Astrocyte (in vitro differentiated cells and primary cell): ENCODE measurements around the gene MARCHF4. TPM values are rescaled to one million over a fixed set of nuclear protein-coding genes. Genes with fewer than 3 reads are reported as not detected.

Experiments used
- DNase-seq: peaks from one replicate; pipeline ENCODE4 v3.0.0-alpha.2; 2010; ENCODE audit warnings: low read depth
- FAIRE-seq: peaks from 2 replicates; lab custom pipeline; 2011; peaks lifted over from hg19 to GRCh38; lab: Jason Lieb, UNC
- H2AFZ ChIP-seq: 2 replicates; pipeline ENCODE4 v1.6.0; 2012; ENCODE audit warnings: low read depth, low read length, inconsistent platforms
- H3K27ac ChIP-seq: 2 replicates; pipeline ENCODE4 v1.5.1; 2011; ENCODE audit warnings: low read depth, low read length, inconsistent platforms
- H3K27me3 ChIP-seq: 2 replicates; pipeline ENCODE4 v1.6.0; 2011; ENCODE audit warnings: low read length, inconsistent platforms; ENCODE audit not compliant: insufficient read depth
- H3K36me3 ChIP-seq: 2 replicates; pipeline ENCODE4 v1.5.1; 2011; ENCODE audit warnings: low read length, inconsistent platforms; ENCODE audit not compliant: insufficient read depth
- H3K4me1 ChIP-seq: 2 replicates; pipeline ENCODE4 v1.5.1; 2011; ENCODE audit warnings: low read length, inconsistent platforms; ENCODE audit not compliant: insufficient read depth
- H3K4me2 ChIP-seq: 2 replicates; pipeline ENCODE4 v1.6.0; 2012; ENCODE audit warnings: low read length, inconsistent platforms
- H3K4me3 ChIP-seq: 2 replicates; pipeline ENCODE4 v1.5.1; 2011; ENCODE audit warnings: low read depth, mild to moderate bottlenecking, low read length, inconsistent platforms; ENCODE audit not compliant: insufficient read depth
- H3K79me2 ChIP-seq: 2 replicates; pipeline ENCODE4 v1.6.0; 2012; ENCODE audit warnings: mild to moderate bottlenecking, low read length, inconsistent platforms; ENCODE audit not compliant: insufficient read depth
- H3K9ac ChIP-seq: 2 replicates; pipeline ENCODE4 v1.6.0; 2012; ENCODE audit warnings: mild to moderate bottlenecking, low read length, inconsistent platforms
- H3K9me3 ChIP-seq: 2 replicates; pipeline ENCODE4 v1.5.1; 2012; ENCODE audit warnings: low read depth, mild to moderate bottlenecking, low read length, inconsistent platforms; ENCODE audit not compliant: insufficient read depth
- H4K20me1 ChIP-seq: 2 replicates; pipeline ENCODE4 v1.6.0; 2012; ENCODE audit warnings: low read length, inconsistent platforms; ENCODE audit not compliant: insufficient read depth
- H3K27ac Mint-ChIP-seq: one replicate; pipeline ENCODE4 v1.8.0; 2021; ENCODE audit warnings: mild to moderate bottlenecking, mixed read lengths; ENCODE audit not compliant: unreplicated experiment
- H3K27me3 Mint-ChIP-seq: one replicate; pipeline ENCODE4 v1.8.0; 2021; ENCODE audit warnings: low read depth, mixed read lengths; ENCODE audit not compliant: unreplicated experiment
- H3K36me3 Mint-ChIP-seq: one replicate; pipeline ENCODE4 v1.8.0; 2021; ENCODE audit warnings: low read depth, mixed read lengths; ENCODE audit not compliant: unreplicated experiment
- H3K4me1 Mint-ChIP-seq: one replicate; pipeline ENCODE4 v1.8.0; 2021; ENCODE audit warnings: low read depth, mixed read lengths; ENCODE audit not compliant: unreplicated experiment
- H3K4me3 Mint-ChIP-seq: one replicate; pipeline ENCODE4 v1.8.0; 2021; ENCODE audit warnings: mild to moderate bottlenecking, moderate library complexity, mixed read lengths; ENCODE audit not compliant: unreplicated experiment
- H3K9me3 Mint-ChIP-seq: one replicate; pipeline ENCODE4 v1.8.0; 2021; ENCODE audit warnings: mild to moderate bottlenecking, mixed read lengths; ENCODE audit not compliant: unreplicated experiment
- CTCF ChIP-seq: IDR thresholded peaks from 2 replicates; pipeline ENCODE4 v1.5.1; 2011; ENCODE audit warnings: low read depth, mild to moderate bottlenecking, inconsistent platforms, low read length, moderate library complexity; ENCODE audit not compliant: insufficient read depth
- EZH2 ChIP-seq: IDR thresholded peaks from 2 replicates; pipeline ENCODE4 v1.6.1; 2012; ENCODE audit warnings: mild to moderate bottlenecking, low read length, inconsistent platforms; ENCODE audit not compliant: insufficient read depth
- total RNA-seq: library from RNA; stranded (reverse); gene quantifications from 2 replicates; pipeline ENCODE4 v1.2.1, GENCODE V29; 2021

Gene MARCHF4
- total RNA-seq, 1 donor from 2014 or later, result 42.8 TPM

GRCh38 chr2:216414772-216415319, 42.6 kb upstream of the MARCHF4 start:
- H3K4me1 ChIP-seq, result peaks cover 4% of the 10 kb centered on the region
- no peaks in the 10 kb centered on the region for H3K9me3 ChIP-seq
- Mint-ChIP-seq H3K36me3 (peaks cover 14% of the 10 kb centered on the region), H3K9me3 (no peaks in the 10 kb centered on the region), H3K4me1 (peaks cover 9% of the 10 kb centered on the region), H3K27me3 (no peaks in the 10 kb centered on the region), H3K4me3 (no peak overlapping the region), H3K27ac (no peak overlapping the region)
- H3K79me2 ChIP-seq, result peaks cover 10% of the 10 kb centered on the region
- no peak for DNase-seq
- no peak for TF ChIP-seq CTCF
- no peak for TF ChIP-seq EZH2
- H3K4me2 ChIP-seq, result no peak overlapping the region
- peaks cover 7% of the 10 kb centered on the region for H3K36me3 ChIP-seq
- H3K4me3 ChIP-seq, result no peak overlapping the region
- no peak overlapping the region for H3K9ac ChIP-seq
- no peak overlapping the region for H3K27ac ChIP-seq
- FAIRE-seq, result no peak
- H3K27me3 ChIP-seq, result no peaks in the 10 kb centered on the region
- H4K20me1 ChIP-seq, result no peaks in the 10 kb centered on the region
- H2AFZ ChIP-seq, result no peak overlapping the region

GRCh38 chr2:216413882-216414281, 41.6 kb upstream of the MARCHF4 start:
- Histone ChIP-seq H3K36me3 (peaks cover 7% of the 10 kb centered on the region), H3K4me1 (peaks cover 4% of the 10 kb centered on the region), H3K9ac (no peak overlapping the region), H3K4me2 (peak overlapping the region; percentile 96), H3K79me2 (peaks cover 10% of the 10 kb centered on the region), H3K9me3 (no peaks in the 10 kb centered on the region), H2AFZ (no peak overlapping the region), H3K4me3 (no peak overlapping the region), H3K27ac (no peak overlapping the region), H3K27me3 (no peaks in the 10 kb centered on the region), H4K20me1 (no peaks in the 10 kb centered on the region)
- Mint-ChIP-seq H3K36me3 (peaks cover 14% of the 10 kb centered on the region), H3K27me3 (no peaks in the 10 kb centered on the region), H3K4me1 (peaks cover 9% of the 10 kb centered on the region), H3K4me3 (peak overlapping the region; percentile 92), H3K9me3 (no peaks in the 10 kb centered on the region), H3K27ac (no peak overlapping the region)
- FAIRE-seq (no peak), DNase-seq (no peak)
- TF ChIP-seq CTCF (no peak), EZH2 (no peak)
